GM04503 (cell line): ENCODE results near the gene ARHGEF2.
A peak's percentile ranks its signal among the peaks of the same experiment; 100 is the strongest.

Experiments
- DNase-seq: peaks from one replicate; pipeline ENCODE4 v3.0.0-alpha.2; 2012; ENCODE audit warnings: low read depth

The ARHGEF2 gene

DNA sequence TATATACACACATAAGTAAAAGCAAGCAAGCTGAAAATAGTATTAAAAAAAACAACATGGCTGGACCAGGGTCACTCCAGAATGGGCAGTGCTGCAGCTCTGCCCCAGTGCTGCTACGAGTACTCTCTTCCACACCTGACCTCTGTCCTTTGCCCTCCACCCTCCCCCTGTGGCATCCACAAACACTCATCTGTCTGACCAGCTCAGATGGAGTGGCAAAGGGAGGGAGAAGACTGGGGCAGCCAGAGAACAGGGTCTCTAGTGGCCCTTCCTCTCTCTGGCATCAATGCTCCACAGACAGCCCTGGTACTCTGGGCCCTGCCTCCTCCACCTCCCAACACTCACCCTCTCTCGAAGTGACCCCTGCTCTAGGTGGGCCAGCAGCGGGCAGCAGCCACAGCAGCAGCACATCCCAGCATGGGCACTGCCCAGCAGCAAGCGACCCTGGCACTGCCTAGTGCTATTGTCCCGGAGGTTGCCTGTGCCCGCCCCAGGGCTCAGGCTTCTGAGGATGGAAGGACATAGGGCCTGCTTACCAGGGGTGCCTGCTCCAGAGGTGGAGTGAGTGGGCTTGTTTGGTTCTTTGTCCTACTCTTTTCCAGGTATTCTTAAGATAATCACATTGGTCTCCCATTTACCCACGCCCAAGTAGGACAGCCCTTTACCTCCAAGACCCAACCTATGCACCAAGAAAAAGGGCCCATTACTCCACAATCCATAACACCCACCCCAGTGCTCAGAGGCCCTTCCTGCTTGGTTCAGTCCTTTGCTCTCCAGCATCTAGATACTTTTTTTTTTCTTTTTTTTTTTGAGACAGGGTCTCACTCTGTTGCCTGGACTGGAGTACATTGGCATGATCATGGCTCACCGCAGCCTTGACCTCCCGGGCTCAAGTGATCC lies 6.2 kb downstream of the ARHGEF2 start:
- no peak for DNase-seq

- DNase-seq = peak; percentile 37
Observed at GRCh38 chr1:155970531-155971167, 7.7 kb downstream of the ARHGEF2 start.

DNA sequence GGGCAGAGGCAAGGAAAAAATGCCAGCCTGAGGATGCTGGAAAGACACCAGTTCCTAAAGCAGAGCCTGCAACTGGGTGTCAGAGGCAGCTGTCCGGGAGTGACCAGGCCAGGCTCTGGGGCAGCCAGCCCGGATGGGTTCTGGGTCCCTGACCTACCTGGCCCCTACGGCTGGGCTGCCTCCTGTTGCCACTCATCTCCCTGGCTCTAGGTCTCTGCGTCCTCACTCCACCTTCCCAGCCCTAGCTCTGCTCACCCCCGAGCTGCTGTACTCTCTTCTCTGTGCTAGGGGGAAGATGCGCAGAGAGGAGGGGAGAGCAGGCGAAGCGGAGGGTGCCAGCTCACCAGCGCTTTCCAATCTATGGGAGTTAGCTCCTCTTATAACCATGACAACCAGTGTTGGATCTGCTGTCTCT lies 9.0 kb downstream of the ARHGEF2 start:
- no peak for DNase-seq

DNA sequence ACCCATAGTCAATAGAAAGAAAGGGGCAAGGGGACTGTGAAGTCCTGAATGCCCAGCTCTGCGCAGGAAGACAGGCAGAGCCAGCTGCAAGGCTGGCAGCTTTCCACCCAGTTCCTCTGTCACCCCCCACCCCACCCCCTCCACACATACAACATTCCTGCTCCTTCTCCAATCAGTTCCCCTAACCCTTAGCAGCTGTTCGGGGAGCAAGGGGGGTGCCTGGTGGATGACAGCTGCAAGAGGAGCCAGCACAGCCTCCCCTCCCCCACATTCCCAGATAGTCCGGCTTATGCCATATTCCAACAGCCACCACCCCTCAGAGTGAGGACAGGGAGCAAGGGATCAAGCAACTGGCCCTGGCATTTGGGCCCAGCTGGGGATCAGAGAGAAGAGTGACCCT lies 9.7 kb downstream of the ARHGEF2 start:
- no peak for DNase-seq

- DNase-seq = no peak
Observed at GRCh38 chr1:155968051-155968400, 10.3 kb downstream of the ARHGEF2 start.

- DNase-seq = no peak
Observed at GRCh38 chr1:155967341-155968050, 10.9 kb downstream of the ARHGEF2 start.

GRCh38 chr1:155966750-155967149 lies 11.6 kb downstream of the ARHGEF2 start:
- no peak for DNase-seq

DNA sequence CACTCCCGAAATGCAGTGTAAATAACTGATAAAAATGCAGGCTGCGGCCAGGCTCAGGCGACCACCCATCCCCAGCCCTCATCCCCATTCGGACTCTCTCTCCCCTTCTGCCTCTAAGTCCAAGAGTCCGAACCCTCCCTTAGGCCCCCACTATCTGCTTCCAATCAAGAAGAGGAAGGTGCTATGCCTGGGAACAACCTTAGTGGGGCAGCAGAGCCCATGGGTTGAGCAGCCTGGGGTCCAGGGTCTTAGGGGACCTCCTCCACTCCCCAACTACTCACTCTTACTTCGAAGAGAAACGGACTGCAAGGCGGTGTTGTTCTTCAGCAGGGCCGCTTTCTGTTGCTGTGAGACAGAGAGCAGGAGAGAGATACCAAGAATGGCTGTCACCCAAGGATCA lies 12.2 kb downstream of the ARHGEF2 start:
- no peak for DNase-seq

DNA sequence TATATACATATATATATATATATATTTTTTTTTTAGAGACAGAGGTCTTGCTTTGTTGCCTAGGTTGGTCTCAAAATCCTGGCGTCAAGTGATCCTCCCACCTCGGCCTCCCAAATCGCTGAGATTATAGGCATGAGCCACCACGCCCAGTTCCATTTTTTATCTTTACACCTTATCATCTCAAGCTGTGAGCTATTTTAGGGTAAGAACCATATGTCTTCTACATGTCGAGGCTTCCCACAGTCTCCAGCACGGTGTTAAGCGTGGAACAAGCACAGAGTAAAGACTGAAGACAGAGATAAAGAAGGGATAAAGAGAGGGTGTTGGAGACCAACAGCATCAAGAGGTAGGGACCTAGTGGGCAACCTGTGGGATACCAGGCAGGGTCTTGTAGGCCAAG lies 14.2 kb downstream of the ARHGEF2 start:
- DNase-seq = no peak

- no peak for DNase-seq
Observed at GRCh38 chr1:155962599-155963211, 15.6 kb downstream of the ARHGEF2 start.

DNA sequence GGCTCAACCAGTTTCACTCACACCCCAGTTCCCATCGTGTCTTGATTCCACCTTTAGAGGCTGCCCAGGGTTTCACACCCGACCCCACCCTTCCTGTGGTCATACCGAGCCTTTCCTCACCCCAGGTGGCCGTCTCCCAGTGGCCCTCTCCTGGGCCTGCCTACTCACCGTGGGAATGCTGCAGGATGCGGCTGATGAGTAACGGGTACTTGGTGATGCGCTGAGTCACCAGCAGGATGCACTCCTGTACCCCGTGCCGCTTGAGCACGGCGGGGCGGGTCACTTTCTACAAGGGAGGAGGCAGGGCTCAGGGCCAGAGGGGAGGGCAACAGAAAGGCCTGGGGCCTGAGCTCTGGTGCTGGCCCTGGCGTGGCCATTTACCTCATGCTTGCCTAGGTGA lies 16.4 kb downstream of the ARHGEF2 start:
- DNase-seq = peak; percentile 81

DNA sequence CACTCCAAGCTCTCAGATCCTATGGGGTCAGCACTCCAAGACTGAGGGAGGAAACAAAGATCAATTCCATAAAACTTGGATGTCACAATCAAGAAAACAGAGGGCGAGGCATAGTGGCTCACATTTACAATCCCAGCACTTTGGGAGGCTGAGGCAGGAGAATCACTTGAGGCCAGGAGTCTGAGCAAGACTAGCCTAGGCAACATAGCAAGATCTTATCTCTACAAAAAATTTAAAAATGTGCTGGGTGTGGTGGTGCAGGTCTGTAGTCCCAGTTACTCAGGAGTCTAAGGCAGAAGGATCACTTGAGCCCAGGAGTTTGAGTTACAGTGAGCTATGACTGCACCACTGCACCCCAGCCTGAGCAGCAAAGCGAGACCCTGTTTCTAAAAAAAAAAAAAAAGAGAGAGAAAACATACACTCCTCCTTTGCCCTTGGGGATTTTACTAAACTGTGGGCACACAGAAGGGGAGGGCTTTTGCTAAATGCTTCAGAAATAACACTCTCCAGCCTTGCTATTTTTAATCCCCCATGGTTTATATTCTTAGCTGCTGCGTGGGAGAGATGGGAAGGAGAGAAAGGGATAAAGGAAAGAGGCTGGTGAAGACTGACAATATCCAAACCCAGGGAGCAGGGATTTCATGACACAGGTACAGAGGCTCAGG lies 18.1 kb downstream of the ARHGEF2 start:
- DNase-seq = no peak

DNA sequence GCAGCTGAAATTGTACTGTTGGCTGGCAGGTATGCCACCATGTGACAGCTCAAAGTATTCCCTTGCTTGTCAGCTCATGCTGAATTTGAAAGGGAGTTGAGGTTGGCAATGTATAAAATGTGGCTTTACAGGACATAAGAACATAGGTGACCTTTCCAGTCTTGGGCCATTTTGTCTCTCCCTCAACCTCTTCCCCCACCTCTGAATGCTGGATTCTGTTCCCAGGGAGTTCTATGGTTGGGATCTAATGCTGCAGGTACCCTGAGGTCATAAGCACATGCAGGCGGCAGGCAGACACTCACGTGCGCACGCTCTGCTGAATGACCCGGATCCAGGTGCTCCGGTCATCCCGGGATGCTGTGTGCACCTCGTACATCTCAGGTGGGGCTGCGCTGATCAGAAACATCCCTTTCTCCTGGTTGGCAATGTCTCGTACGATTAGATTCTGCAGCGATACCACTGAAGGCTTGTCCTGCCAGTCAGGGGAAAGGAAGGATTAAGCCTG lies 20.9 kb downstream of the ARHGEF2 start:
- no peak for DNase-seq

DNA sequence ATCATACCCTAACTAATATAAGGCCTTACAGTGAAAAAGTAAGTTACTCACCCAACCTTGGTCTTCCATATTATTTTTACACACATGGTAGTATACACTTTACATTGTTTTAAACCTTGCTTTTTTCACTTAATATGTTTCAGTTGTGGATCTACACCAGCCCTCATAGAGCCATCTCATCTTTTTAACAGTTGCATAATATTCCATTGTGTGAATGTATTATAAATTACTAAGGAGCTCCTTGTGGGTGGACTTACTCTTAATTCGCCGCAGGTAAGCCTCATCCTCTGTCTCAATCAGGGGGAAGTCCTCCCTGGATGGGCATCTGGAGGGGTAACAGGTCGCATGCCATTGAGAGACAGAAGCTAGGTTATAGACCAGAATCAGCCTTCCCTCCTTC lies 23.7 kb downstream of the ARHGEF2 start:
- no peak for DNase-seq

- DNase-seq = no peak
Observed at GRCh38 chr1:155952505-155952890, 25.8 kb downstream of the ARHGEF2 start.

- DNase-seq = no peak
Observed at GRCh38 chr1:155951753-155952504, 26.4 kb downstream of the ARHGEF2 start.

DNA sequence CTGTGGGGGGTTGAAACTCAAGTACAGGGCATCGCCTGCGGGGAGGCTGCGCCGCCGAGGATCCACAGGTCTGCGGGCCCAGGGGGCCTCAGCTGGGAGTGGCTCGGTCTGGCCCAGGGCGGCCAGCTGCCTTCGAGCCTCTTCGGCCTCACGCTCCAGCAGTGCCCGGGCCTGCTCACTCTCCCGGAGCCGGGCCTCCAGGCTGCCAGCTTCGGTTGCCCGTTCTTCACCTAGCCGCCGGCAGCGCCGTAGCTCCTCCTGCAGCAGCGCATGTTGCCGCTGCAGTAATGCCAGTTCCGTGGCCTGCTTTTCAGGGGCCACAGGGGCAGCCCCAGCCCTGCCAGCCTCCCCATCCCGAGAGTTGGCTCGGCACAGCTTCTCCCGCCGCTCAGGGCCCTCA lies 27.5 kb downstream of the ARHGEF2 start:
- DNase-seq = no peak

- DNase-seq = no peak
Observed at GRCh38 chr1:155947741-155948140, 30.6 kb downstream of the ARHGEF2 start.

GRCh38 chr1:155947292-155947691 lies 31.1 kb downstream of the ARHGEF2 start:
- DNase-seq = no peak

DNA sequence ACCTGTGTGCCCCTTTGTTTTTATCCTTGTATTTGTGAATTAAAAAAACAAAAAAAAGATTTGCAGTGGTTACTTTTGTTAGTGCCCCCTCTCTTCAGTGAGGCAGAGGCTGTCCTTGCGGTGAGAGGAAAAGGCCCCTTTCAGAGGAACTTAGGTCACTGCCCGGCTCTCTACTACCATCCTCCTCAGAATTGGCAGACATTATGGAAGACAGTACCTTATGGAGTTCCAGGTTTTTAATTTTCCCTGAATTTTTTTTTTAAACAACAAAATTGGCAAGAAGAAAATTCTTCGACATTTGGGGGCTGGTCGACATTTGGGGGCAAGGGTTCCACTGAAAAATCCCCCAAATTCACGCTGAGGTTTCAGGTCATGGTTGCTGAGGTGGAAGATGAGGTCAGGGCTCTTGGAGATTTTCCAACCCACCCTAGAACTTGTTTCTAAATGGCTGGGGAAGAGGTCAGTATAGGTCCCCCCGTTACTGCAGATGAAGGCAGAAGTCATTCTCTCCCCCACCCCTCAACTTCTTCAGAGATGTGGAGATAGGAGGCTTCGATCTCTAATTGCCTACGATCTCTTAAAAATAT lies 31.6 kb downstream of the ARHGEF2 start:
- no peak for DNase-seq

DNA sequence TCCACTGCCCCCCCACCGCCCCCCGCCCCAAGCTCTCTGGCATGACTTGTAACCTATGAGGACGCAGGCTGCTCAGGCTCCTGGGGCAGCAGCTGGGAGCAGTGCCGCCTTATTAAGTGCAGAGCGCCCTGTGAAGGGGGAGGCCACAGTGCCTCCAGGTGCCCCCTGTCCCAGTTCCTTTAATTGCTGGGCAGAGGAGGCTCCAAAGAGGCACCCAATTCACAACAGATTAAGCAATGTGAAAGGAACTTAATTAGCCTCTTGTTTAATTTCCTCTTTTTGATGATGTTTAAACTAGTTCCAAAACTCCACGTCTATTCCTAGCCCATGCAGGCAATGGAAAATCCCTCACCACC lies 33.9 kb downstream of the ARHGEF2 start:
- DNase-seq = no peak
